ENCODE measurements around the gene KCNIP3.
"Not testable (repeated sequence)": the region's sequence is repeated elsewhere in the genome, so short reads cannot be mapped to it uniquely, and the experiment has no call there.

Gene KCNIP3

GRCh38 chr2:95386031-95386430 lies 88.9 kb downstream of the KCNIP3 start:
- DNase-seq (ENCODE audit: low spot score) = no peak

- DNase-seq (ENCODE audit: low spot score) = no peak
These were observed 90.2 kb downstream of the KCNIP3 start for GRCh38 chr2:95387358-95387757.

GRCh38 chr2:95388091-95388692 lies 91.0 kb downstream of the KCNIP3 start:
- DNase-seq (ENCODE audit: low spot score) = no peak

GRCh38 chr2:95388856-95389244 lies 91.7 kb downstream of the KCNIP3 start:
- no peak for DNase-seq (ENCODE audit: low spot score)

- peak; percentile 54 for DNase-seq (ENCODE audit: low spot score)
These were observed 92.3 kb downstream of the KCNIP3 start for GRCh38 chr2:95389245-95390119.

- DNase-seq (ENCODE audit: low spot score) = no peak
These were observed 93.2 kb downstream of the KCNIP3 start for GRCh38 chr2:95390272-95390880.

- no peak for DNase-seq (ENCODE audit: low spot score)
These were observed 93.8 kb downstream of the KCNIP3 start for GRCh38 chr2:95390881-95391321.

- DNase-seq (ENCODE audit: low spot score) = no peak
These were observed 94.6 kb downstream of the KCNIP3 start for GRCh38 chr2:95391641-95392310.

- DNase-seq (ENCODE audit: low spot score) = no peak
These were observed 95.2 kb downstream of the KCNIP3 start for GRCh38 chr2:95392320-95392719.

GRCh38 chr2:95392730-95393455 lies 95.7 kb downstream of the KCNIP3 start:
- DNase-seq (ENCODE audit: low spot score) = no peak

GRCh38 chr2:95393901-95394300 lies 96.8 kb downstream of the KCNIP3 start:
- DNase-seq (ENCODE audit: low spot score) = no peak

- no peak for DNase-seq (ENCODE audit: low spot score)
These were observed 101.9 kb downstream of the KCNIP3 start for GRCh38 chr2:95399061-95399460.

GRCh38 chr2:95401480-95401879 lies 104.3 kb downstream of the KCNIP3 start:
- no peak for DNase-seq (ENCODE audit: low spot score)

GRCh38 chr2:95402004-95402369 lies 104.8 kb downstream of the KCNIP3 start:
- peak; percentile 47 for DNase-seq (ENCODE audit: low spot score)

GRCh38 chr2:95402370-95403203 lies 105.4 kb downstream of the KCNIP3 start, which contains the start of gene FAHD2A:
Gene FAHD2A (plus strand): TSS chr2:95402708. CDS start chr2:95405559, 2,851 bp downstream.
- peak; percentile 87 for DNase-seq (ENCODE audit: low spot score)

- DNase-seq (ENCODE audit: low spot score) = peak; percentile 52
These were observed 106.1 kb downstream of the KCNIP3 start for GRCh38 chr2:95403204-95403721.

GRCh38 chr2:95403824-95404223 lies 106.7 kb downstream of the KCNIP3 start:
- DNase-seq (ENCODE audit: low spot score) = not testable (repeated sequence)

- DNase-seq (ENCODE audit: low spot score) = not testable (repeated sequence)
These were observed 107.5 kb downstream of the KCNIP3 start for GRCh38 chr2:95404676-95405075.

GRCh38 chr2:95411239-95411638 lies 114.1 kb downstream of the KCNIP3 start:
- peak; percentile 17 for DNase-seq (ENCODE audit: low spot score)

GRCh38 chr2:95414015-95414594 lies 117.0 kb downstream of the KCNIP3 start:
- DNase-seq (ENCODE audit: low spot score) = peak; percentile 80

Data from kidney tubule cell (primary cell).